Motor neuron (in vitro differentiated cells): ENCODE results near the gene MRPS12. TPM values are rescaled to one million over a fixed set of nuclear protein-coding genes. Genes with fewer than 3 reads are reported as not detected.

Source experiments
- ATAC-seq, 8 experiments: fragments of 200-7000 bp; cut with Tn5 transposase; replicated peaks in 6 of 8; 2 replicates each; pipeline ENCODE4 v1.8.0; 2021; ENCODE audit warnings: mild to moderate bottlenecking in 8 of 8, moderate library complexity in 8 of 8
- H3K27ac ChIP-seq, 2 donors: fragments of 250-450 bp; sonication (Bioruptor Pico); 2 replicates each; pipeline ENCODE4 v1.9.0; 2021; ENCODE audit warnings: antibody characterized with exemption in 2 of 2, mild to moderate bottlenecking in 2 of 2, moderate library complexity in 1 of 2
- H3K4me1 ChIP-seq, 2 donors: fragments of 250-450 bp; sonication (Bioruptor Pico); replicated peaks in 1 of 2; 2 replicates each; pipeline ENCODE4 v1.6.1; 2021; ENCODE audit warnings: antibody characterized with exemption in 2 of 2, mild to moderate bottlenecking in 2 of 2, moderate library complexity in 1 of 2
- H3K4me3 ChIP-seq, 5 donors: fragments of 250-450 bp; sonication (Bioruptor Pico); 2 replicates each; pipeline ENCODE4 v1.9.0; 2021; ENCODE audit warnings: antibody characterized with exemption in 5 of 5, mild to moderate bottlenecking in 5 of 5, moderate library complexity in 4 of 5
- WGBS, 10 experiments: fragments of 450-650 bp; shearing (Covaris generic); methylation state at CpG; one replicate each; pipeline ENCODE4 v1.0.0; 2022; 5-methylcytosine and 5-hydroxymethylcytosine counted together
- in situ Hi-C, 9 experiments: fragments of 400-800 bp; cut with MboI; loops; one replicate each; pipeline ENCODE4 v1.15.0; 2021; ENCODE audit warnings: low sequenced_read_pairs in 9 of 9, low pct_unique_long_range_greater_than_20kb in 2 of 9; ENCODE audit not compliant: unreplicated experiment in 9 of 9
- total RNA-seq, 8 experiments: library from RNA; unstranded; fragments of 300-600 nt; gene quantifications; 2 replicates each; pipeline versions ENCODE4 v1.2.3 to v1.2.4, GENCODE V29; 2022

The MRPS12 gene
- total RNA-seq, 8 experiments from 2014 or later = 19.6 to 91.4 (median 31.0) TPM

DNA sequence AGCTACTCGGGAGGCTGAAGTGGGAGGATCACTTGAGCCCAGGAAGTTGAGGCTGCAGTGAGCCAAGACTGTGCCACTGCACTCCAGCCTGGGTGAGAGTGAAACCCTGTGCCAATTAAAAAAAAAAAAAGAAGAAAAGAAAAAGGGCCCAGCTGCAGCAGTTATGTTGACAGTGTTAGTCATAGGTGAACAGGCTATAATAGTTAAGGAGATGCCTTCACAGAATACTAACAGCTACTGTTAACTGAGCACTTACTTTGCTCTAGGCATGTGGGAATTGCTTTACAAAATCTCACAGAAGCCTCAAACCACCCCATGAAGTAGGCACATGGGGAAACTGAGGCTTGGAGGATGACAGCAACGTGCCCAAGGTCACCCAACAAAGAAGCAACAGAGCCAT is 40.9 kb downstream of the MRPS12 start:
- in situ Hi-C loops = loop anchor here in 4 of 9 experiments (25.0 kb wide), 1 partner anchor 366 kb away; the partner anchor contains the start of genes GMFG (in 4 of the 4) and SAMD4B (in 4 of the 4)
- no peak overlapping the region for H3K4me3 ChIP-seq
- 72 to 100% (median 100%) methylated on average over 1 to 2 of the region's 2 CpGs; no CpG with 5 or more reads in 1 of the 10 experiments for WGBS, 10 experiments
- peaks cover 6% of the 10 kb centered on the region in 2 donors for H3K4me1 ChIP-seq
- no peak for ATAC-seq
- no peak overlapping the region for H3K27ac ChIP-seq

DNA sequence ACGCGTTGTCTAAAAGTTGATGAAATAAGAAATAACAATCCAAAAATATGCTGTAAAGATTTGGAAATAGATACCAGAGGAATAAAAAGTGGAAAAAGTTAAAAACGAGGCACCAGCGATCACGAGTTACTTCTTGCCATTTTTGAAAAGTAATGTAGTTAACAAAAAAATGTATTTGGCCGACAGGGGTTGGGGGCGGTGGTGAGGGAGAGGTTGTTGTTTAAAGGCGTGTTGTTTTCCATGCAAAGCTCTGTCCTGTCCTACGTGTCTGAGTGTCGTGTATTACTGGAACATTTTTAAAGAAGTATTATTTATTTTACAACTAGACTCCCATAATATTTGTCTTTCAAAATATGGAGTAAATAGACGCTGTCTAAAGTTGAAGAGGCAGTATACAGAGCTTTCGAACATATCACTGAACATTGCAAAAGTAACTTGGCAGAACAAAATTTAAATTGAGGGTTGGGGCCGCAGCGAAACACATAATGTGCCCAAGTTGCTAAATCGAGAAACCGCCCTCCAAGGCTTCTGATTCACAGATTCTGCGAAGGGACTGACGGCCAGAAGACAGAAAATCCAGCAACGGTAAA is 44.0 kb downstream of the MRPS12 start:
- ATAC-seq = peak in 3 of 8 experiments; percentile 9 to 47 (median 9)
- 1 to 53% (median 30%) methylated on average over 6 to 16 of the region's 19 CpGs for WGBS, 10 experiments

DNA sequence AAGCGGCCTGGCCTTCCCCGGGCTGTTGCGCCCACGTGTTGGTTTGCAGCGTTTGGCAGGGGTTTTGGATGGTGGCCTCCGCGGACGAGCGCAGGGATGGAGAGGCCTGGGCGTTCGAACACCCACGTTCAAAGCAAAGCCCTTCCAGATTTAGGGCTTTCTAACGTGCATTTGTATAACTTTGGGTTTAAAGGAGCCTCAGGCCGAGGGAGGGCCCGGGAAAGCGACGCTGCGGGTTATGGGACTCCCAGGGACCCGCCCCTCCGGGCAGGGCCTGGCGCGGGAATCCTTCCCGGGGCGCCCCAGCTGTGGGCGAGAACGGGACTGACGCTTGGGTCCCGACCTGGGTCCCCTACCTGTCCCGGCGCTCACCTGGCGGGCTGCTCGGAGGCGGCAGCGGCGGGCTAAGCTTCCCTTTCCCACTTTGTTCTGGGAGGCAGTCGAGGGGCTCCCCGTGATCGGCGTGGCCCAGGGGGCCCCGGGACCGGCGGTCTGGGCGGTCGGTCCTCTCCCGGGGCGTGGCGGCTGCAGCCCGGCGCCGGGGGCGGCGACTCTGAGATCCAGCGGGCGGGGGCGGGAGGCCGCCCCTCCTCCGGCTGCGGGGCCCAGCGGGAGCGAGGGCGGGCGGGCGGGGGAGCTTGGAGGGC is 44.6 kb downstream of the MRPS12 start, which contains the start of gene FBXO17:
Gene FBXO17, minus strand, starts transcription at position 529 of the 647 bp plus-strand sequence. CDS start 25,423 bp downstream, outside the sequence.
- 0 to 7% (median 0%) methylated on average over 4 to 13 of the region's 63 CpGs; no CpG with 5 or more reads in 5 of the 10 experiments for WGBS, 10 experiments
- peak; percentile 59 to 80 (median 75) for ATAC-seq
- H3K27ac ChIP-seq = peak within 1 kb of the TSS in 1 of 2 donors; percentile 25
- H3K4me1 ChIP-seq = peaks cover 6% of the 10 kb centered on the region in 2 donors
- peak within 1 kb of the TSS; percentile 38 to 57 (median 43) for H3K4me3 ChIP-seq
- in situ Hi-C loops = no loop called here

More for the DNA sequence above, 44.0 kb downstream of the MRPS12 start:
- Histone ChIP-seq H3K4me3 (peak overlapping the region; percentile 38 to 57 (median 43)), H3K4me1 (peaks cover 6% of the 10 kb centered on the region in 2 donors), H3K27ac (no peak overlapping the region)
- in situ Hi-C loops = loop anchor here in 4 of 9 experiments (25.0 kb wide), 1 partner anchor 363 kb away; the partner anchor contains the start of genes GMFG (in 4 of the 4) and SAMD4B (in 4 of the 4)

DNA sequence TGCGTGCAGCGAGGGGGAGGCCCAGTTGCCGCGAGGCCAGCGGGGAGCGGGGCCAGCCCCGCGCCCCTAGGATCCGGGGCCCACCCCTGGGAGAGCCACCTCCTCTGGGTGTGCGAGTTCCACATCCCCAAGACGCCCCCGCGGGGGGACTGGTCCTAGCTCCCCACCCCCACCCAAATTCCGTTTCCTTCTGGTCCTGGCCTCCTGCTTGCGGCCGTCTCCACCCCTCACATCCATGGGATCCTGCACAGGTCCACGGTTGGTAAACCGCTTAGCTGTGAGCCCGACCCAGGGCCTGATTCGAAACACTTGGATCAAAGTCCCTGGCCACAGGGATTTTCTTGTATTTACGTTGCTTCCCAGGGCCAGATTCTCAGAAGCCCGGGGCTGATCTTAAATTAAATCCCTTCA is 45.1 kb downstream of the MRPS12 start:
- Histone ChIP-seq H3K4me1 (peaks cover 6% of the 10 kb centered on the region in 2 donors), H3K4me3 (peak overlapping the region; percentile 38 to 57 (median 43)), H3K27ac (peak overlapping the region in 1 of 2 donors; percentile 25)
- WGBS, 10 experiments = 0% methylated on average over 1 of the region's 22 CpGs; no CpG with 5 or more reads in 9 of the 10 experiments
- ATAC-seq = peak; percentile 36 to 62 (median 52)
- in situ Hi-C loops = no loop called here

DNA sequence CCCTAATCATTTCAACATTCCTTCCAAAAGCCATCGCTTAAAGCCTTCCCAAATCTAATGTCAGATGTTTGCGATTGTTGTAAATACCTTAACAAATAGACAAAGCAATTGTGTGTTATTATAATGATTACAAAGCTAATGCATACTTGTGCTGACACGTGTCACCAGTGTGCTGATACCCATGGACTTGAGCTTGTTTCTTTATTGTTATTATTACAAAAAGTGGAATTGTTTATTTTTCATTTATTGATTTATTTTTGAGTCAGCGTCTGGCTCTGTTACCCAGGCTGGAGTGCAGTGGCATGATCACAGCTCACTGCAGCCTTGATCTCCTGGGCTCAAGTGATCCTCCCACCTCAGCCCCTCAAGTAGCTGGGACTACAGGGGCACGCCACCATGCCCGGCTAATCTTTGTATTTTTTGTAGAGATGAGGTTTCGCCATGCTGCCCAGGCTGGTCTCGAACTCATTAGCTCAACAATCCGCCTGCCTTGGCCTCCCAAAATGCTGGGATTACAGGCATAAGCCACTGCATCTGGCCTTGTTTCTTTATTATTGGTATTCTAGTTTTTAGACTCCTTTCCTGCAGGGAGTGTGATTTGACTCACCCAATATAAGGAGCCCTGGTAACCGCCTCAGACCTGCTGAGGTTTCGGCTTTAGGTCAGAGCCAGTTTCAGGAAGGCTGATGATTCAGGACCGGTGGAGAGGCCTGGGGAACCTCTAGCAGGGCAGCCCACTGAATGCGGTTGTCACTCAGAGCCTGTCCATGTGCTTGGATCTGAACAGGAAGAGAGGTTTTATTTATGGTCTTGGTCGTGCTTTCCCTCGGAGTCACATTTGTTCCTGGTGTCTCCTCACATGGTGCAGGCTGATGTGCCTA is 46.9 kb downstream of the MRPS12 start:
- H3K4me1 ChIP-seq = peaks cover 6% of the 10 kb centered on the region in 2 donors
- in situ Hi-C loops = no loop called here
- WGBS, 10 experiments = 68 to 96% (median 82%) methylated on average over 1 to 12 of the region's 15 CpGs
- H3K4me3 ChIP-seq = no peak overlapping the region
- ATAC-seq = peak in 5 of 8 experiments; percentile 34 to 53 (median 50)
- no peak overlapping the region for H3K27ac ChIP-seq

DNA sequence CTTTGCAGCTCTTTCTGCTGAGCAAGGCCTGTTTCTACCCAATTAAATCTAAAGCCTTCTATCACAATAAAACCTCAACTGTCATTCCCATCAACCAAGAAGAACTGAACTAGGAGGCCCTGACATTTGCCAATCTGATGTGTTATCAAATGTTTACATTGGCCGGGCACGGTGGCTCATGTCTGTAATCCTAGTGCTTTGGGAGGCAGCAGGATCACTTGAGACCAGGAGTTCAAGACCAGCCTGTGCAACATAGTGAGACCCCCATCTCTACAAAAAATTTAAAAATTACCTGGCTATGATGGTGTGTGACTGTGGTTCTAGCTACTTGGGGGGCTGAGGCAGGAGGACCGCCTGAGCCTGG is 47.6 kb downstream of the MRPS12 start:
- in situ Hi-C loops = no loop called here
- Histone ChIP-seq H3K27ac (no peak overlapping the region), H3K4me3 (no peak overlapping the region), H3K4me1 (peaks cover 6% of the 10 kb centered on the region in 2 donors)
- WGBS, 10 experiments = 96 to 100% (median 100%) methylated on average over 1 to 3 of the region's 3 CpGs; no CpG with 5 or more reads in 5 of the 10 experiments
- no peak for ATAC-seq

DNA sequence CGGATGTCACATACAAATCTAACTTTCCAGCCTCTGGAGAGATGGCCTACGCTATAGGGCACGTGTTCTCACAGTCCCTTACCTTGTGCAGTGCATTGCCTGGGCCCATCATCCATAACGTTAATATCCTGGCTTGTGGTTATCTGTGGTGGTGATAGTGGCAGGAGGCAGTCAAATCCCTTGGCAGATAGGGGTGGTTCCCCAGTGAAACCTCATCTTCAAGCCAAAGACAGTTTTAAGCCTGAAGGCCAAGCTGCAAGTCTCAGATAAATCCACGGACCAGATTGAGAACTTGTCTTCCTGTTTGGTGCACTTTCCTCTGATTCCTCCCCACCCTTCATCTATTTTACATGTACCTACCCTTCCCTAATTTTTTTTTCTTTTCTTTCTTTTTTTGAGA is 49.1 kb downstream of the MRPS12 start:
- H3K4me1 ChIP-seq = peaks cover 6% of the 10 kb centered on the region in 2 donors
- no peak overlapping the region for H3K4me3 ChIP-seq
- ATAC-seq = no peak
- no peak overlapping the region for H3K27ac ChIP-seq
- in situ Hi-C loops = no loop called here
- whole genome bisulfite sequencing, 10 experiments = 33 to 88% (median 64%) methylated on average over 1 to 5 of the region's 5 CpGs; no CpG with 5 or more reads in 3 of the 10 experiments

DNA sequence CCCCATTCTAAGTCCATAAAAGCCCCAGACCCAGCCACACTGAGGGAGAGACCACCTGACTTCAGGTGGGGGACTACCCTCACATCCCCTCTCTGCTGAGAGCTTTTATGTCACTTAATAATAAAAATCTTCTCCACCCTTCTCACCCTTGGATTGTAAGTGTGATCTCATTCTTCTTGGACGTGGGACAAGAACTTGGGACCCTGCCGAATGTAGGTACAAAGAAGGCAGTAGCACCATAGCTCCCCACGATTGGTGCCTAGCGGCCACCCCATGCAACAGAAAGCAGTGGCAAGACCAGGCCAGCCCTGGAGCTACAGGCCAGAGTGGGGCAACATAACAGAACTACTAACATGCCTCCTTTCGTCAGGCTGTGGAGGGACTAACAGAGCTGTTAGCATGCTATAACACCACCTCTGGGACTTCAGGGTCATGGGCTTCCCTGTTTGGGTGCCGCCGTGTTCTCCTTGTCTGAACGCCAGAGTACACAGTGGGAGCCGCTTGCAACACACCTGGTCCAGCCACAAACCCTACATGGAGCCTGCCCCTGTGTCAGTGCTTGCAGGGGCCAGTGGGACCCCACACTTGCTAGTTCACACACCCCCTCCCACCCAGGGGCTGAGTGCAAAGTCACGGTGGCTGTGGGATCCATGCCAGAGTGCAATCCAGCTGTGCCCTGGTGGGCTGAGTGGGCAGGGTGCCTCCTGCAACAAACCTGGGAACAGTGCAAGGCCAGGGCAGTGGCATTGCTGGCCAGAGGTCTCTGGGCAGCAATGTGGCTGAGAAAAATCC is 50.0 kb downstream of the MRPS12 start:
- Histone ChIP-seq H3K4me1 (peaks cover 6% of the 10 kb centered on the region in 2 donors), H3K27ac (no peak overlapping the region), H3K4me3 (no peak overlapping the region)
- WGBS, 10 experiments = 67 to 85% (median 77%) methylated on average over 1 to 7 of the region's 10 CpGs; no CpG with 5 or more reads in 6 of the 10 experiments
- no peak for ATAC-seq
- in situ Hi-C loops = no loop called here

Other genes starting within 250 kb of the MRPS12 start
- 1 to 10 TPM in 2 of 8 experiments, under 1 TPM in 6; 0.11 to 3.7 (median 0.53) TPM for gene CAPN12, start 186.5 kb upstream of the MRPS12 start, total RNA-seq
- 1 to 10 TPM in 1 of 8 experiments, not detected in 7; 1.0 TPM for gene LGALS7, start 157.4 kb upstream of the MRPS12 start, total RNA-seq
- gene LGALS7B, start 141.7 kb upstream of the MRPS12 start, total RNA-seq = 1 to 10 TPM in 2 of 8 experiments, not detected in 6; 1.0 to 5.0 TPM
- gene LGALS4, start 118.0 kb upstream of the MRPS12 start, total RNA-seq = 1 to 10 TPM in 2 of 8 experiments, under 1 TPM in 5, not detected in 1; 0.29 to 1.4 (median 0.50) TPM
- gene ECH1, start 99.2 kb upstream of the MRPS12 start, total RNA-seq = 100 to 1,000 TPM in 1 of 8 experiments, 10 to 100 TPM in 7; 34.0 to 121 (median 58.9) TPM
- gene HNRNPL, start 81.0 kb upstream of the MRPS12 start, total RNA-seq = 100 to 1,000 TPM; 142 to 378 (median 198) TPM
- gene RINL, start 52.7 kb upstream of the MRPS12 start, total RNA-seq = 10 to 100 TPM in 1 of 8 experiments, 1 to 10 TPM in 7; 1.1 to 11.0 (median 3.3) TPM
- 10 to 100 TPM; 22.8 to 66.0 (median 38.1) TPM for gene SIRT2, start 31.3 kb upstream of the MRPS12 start, total RNA-seq
- 10 to 100 TPM in 6 of 8 experiments, 1 to 10 TPM in 2; 7.1 to 26.0 (median 11.7) TPM for gene NFKBIB, start 31.0 kb upstream of the MRPS12 start, total RNA-seq
- 1 to 10 TPM in 5 of 8 experiments, under 1 TPM in 3; 0.38 to 3.0 (median 1.5) TPM for gene CCER2, start 18.8 kb upstream of the MRPS12 start, total RNA-seq
- gene SARS2, start 181 bp upstream of the MRPS12 start, total RNA-seq = 10 to 100 TPM in 7 of 8 experiments, 1 to 10 TPM in 1; 8.4 to 53.6 (median 19.1) TPM
- gene FBXO17, start 44.8 kb downstream of the MRPS12 start, total RNA-seq = 10 to 100 TPM in 3 of 8 experiments, 1 to 10 TPM in 5; 3.8 to 36.7 (median 7.7) TPM
- gene FBXO27, start 101.6 kb downstream of the MRPS12 start, total RNA-seq = 1 to 10 TPM in 6 of 8 experiments, under 1 TPM in 2; 0.67 to 5.4 (median 3.3) TPM
- gene ACP7, start 153.4 kb downstream of the MRPS12 start, total RNA-seq = under 1 TPM in 5 of 8 experiments, not detected in 3; 0.07 to 0.42 (median 0.15) TPM
- gene PAK4, start 194.8 kb downstream of the MRPS12 start, total RNA-seq = 10 to 100 TPM in 5 of 8 experiments, 1 to 10 TPM in 3; 6.5 to 42.8 (median 11.9) TPM